SHP77 treated with DMSO at 0.1 percent for 48 hours (cell line): Measurements from ENCODE around the gene CAPS.

Experiments
- DNase-seq: peaks from one replicate; lab custom pipeline; 2025; lab: John Stamatoyannopoulos, UW

CAPS gene

GRCh38 chr19:5910638-5910907 lies 3.5 kb upstream of the CAPS start:
- DNase-seq = no peak

- DNase-seq = no peak
Observed at GRCh38 chr19:5911366-5911765, 2.7 kb upstream of the CAPS start.

- no peak for DNase-seq
Observed at GRCh38 chr19:5914358-5914774, 312 bp downstream of the CAPS start.

- DNase-seq = no peak
Observed at GRCh38 chr19:5914946-5915781, 1.1 kb downstream of the CAPS start.

- DNase-seq = no peak
Observed at GRCh38 chr19:5915782-5916165, 1.7 kb downstream of the CAPS start.

GRCh38 chr19:5916181-5916708 lies 2.2 kb downstream of the CAPS start:
- no peak for DNase-seq

GRCh38 chr19:5917431-5918107 lies 3.5 kb downstream of the CAPS start:
- no peak for DNase-seq

GRCh38 chr19:5918463-5919079 lies 4.5 kb downstream of the CAPS start:
- DNase-seq = no peak

GRCh38 chr19:5921516-5922160 lies 7.6 kb downstream of the CAPS start:
- no peak for DNase-seq

GRCh38 chr19:5922161-5922545 lies 8.1 kb downstream of the CAPS start:
- no peak for DNase-seq

- no peak for DNase-seq
Observed at GRCh38 chr19:5923356-5923755, 9.3 kb downstream of the CAPS start.

- DNase-seq = no peak
Observed at GRCh38 chr19:5925830-5926427, 11.9 kb downstream of the CAPS start.

GRCh38 chr19:5926641-5927440 lies 12.8 kb downstream of the CAPS start:
- no peak for DNase-seq

GRCh38 chr19:5927441-5927821 lies 13.4 kb downstream of the CAPS start:
- DNase-seq = no peak

GRCh38 chr19:5929179-5929578 lies 15.1 kb downstream of the CAPS start:
- no peak for DNase-seq

- no peak for DNase-seq
Observed at GRCh38 chr19:5929625-5930024, 15.6 kb downstream of the CAPS start.

GRCh38 chr19:5931251-5931650 lies 17.2 kb downstream of the CAPS start:
- DNase-seq = no peak

- DNase-seq = no peak
Observed at GRCh38 chr19:5932146-5932545, 18.1 kb downstream of the CAPS start.

- DNase-seq = no peak
Observed at GRCh38 chr19:5932609-5933262, 18.7 kb downstream of the CAPS start.

- DNase-seq = no peak
Observed at GRCh38 chr19:5933391-5934068, 19.5 kb downstream of the CAPS start.
